ENCODE results near the gene ZNF791. TPM values are rescaled to one million over a fixed set of nuclear protein-coding genes. Genes with fewer than 3 reads are reported as not detected.
"Not testable (repeated sequence)": the region's sequence is repeated elsewhere in the genome, so short reads cannot be mapped to it uniquely, and the experiment has no call there.

ZNF791 gene
- 22.9 and 26.0 TPM in 2 replicates for total RNA-seq (2021)
- Bru-seq, nascent RNA = percentile 76 among the genes with signal in this experiment
- BruChase-seq, experiment 1, labeled RNA remaining after a 2-hour chase = percentile 86 among the genes with signal in this experiment
- BruChase-seq, experiment 2, labeled RNA remaining after a 6-hour chase = percentile 82 among the genes with signal in this experiment
- long read RNA-seq, full-length matches to known transcripts = 21 of 28 reads
- long read RNA-seq, partial matches to known transcripts = 0 of 28 reads
- long read RNA-seq, other reads (novel, unspliced or antisense) = 7 of 28 reads

GRCh38 chr19:12610540-12611360 lies at the start of gene ZNF791, which contains the start of gene ZNF490:
Gene ZNF791, plus strand, starts transcription at chr19:12610920. Its CDS starts 160 bp downstream, at chr19:12611080.
Gene ZNF490, minus strand, starts transcription at chr19:12610813. Its CDS starts 133 bp downstream, at chr19:12610680.
- intact Hi-C loops (cut with micrococcal nuclease; ENCODE audit: unreplicated experiment) = no loop called here
- POLR2A ChIA-PET (ENCODE audit: low non-redundant PET) = no interaction called here
- BruUV-seq (replicated peaks) = no TSS peak
- peak within 1 kb of the TSS; percentile 94 for H3K27ac ChIP-seq (ENCODE audit: low read depth, low read length, poor library complexity, severe bottlenecking)
- H3K36me3 ChIP-seq (ENCODE audit: insufficient read depth, low read length, poor library complexity, severe bottlenecking) = peaks cover 25% of the 10 kb centered on the region
- no peak for TF ChIP-seq EZH2 (IDR thresholded peaks at IDR 0.05; ENCODE audit: borderline replicate concordance, low read depth, low read length, poor library complexity, severe bottlenecking)
- TF ChIP-seq, protein P1, sequence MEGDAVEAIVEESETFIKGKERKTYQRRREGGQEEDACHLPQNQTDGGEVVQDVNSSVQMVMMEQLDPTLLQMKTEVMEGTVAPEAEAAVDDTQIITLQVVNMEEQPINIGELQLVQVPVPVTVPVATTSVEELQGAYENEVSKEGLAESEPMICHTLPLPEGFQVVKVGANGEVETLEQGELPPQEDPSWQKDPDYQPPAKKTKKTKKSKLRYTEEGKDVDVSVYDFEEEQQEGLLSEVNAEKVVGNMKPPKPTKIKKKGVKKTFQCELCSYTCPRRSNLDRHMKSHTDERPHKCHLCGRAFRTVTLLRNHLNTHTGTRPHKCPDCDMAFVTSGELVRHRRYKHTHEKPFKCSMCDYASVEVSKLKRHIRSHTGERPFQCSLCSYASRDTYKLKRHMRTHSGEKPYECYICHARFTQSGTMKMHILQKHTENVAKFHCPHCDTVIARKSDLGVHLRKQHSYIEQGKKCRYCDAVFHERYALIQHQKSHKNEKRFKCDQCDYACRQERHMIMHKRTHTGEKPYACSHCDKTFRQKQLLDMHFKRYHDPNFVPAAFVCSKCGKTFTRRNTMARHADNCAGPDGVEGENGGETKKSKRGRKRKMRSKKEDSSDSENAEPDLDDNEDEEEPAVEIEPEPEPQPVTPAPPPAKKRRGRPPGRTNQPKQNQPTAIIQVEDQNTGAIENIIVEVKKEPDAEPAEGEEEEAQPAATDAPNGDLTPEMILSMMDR (conservative IDR thresholded peaks at IDR 0.05; ENCODE audit: low read depth, low read length) = 0 out of 2 replicates have a peak, but pooled peaks have one; percentile 25
- peak; percentile 99 for DNase-seq (ENCODE audit: low spot score)
- no peaks in the 10 kb centered on the region for H3K9me3 ChIP-seq (ENCODE audit: low read depth, low read length, poor library complexity, severe bottlenecking)
- peak within 1 kb of the TSS; percentile 93 for H3K4me3 ChIP-seq (ENCODE audit: low read depth, low read length, poor library complexity, severe bottlenecking)
- H3K4me1 ChIP-seq (ENCODE audit: insufficient read depth, low read length, poor library complexity, severe bottlenecking) = no peaks in the 10 kb centered on the region
- no peaks in the 10 kb centered on the region for H3K27me3 ChIP-seq (replicated peaks; ENCODE audit: insufficient read depth, low read depth, low read length, poor library complexity)
- CTCF ChIA-PET = interaction anchor here (0.5 to 1.4 kb wide), 3 partner anchors 185 to 551 kb away, joined by 3 to 4 read pairs (median 4); no protein-coding TSS in a partner anchor

GRCh38 chr19:12564016-12564664 lies 46.6 kb upstream of the ZNF791 start:
- Histone ChIP-seq H3K4me1 (ENCODE audit: insufficient read depth, low read length, poor library complexity, severe bottlenecking) (no peaks in the 10 kb centered on the region), H3K36me3 (ENCODE audit: insufficient read depth, low read length, poor library complexity, severe bottlenecking) (no peaks in the 10 kb centered on the region), H3K9me3 (ENCODE audit: low read depth, low read length, poor library complexity, severe bottlenecking) (no peaks in the 10 kb centered on the region), H3K4me3 (ENCODE audit: low read depth, low read length, poor library complexity, severe bottlenecking) (no peak overlapping the region), H3K27me3 (replicated peaks; ENCODE audit: insufficient read depth, low read depth, low read length, poor library complexity) (no peaks in the 10 kb centered on the region), H3K27ac (ENCODE audit: low read depth, low read length, poor library complexity, severe bottlenecking) (no peak overlapping the region)
- intact Hi-C loops (cut with micrococcal nuclease; ENCODE audit: unreplicated experiment) = loop anchor here (1.0 kb wide), 2 partner anchors 108 to 112 kb away; no protein-coding TSS in a partner anchor
- POLR2A ChIA-PET (ENCODE audit: low non-redundant PET) = interaction anchor here (0.7 kb wide), 1 partner anchor 14 kb away, joined by 8 read pairs; no protein-coding TSS in a partner anchor
- peak; percentile 89 for DNase-seq (ENCODE audit: low spot score)
- CTCF ChIA-PET = interaction anchor here (0.6 to 0.8 kb wide), 3 partner anchors 40 to 374 kb away, joined by 3 to 4 read pairs (median 3); no protein-coding TSS in a partner anchor
- TF ChIP-seq, protein P1 (conservative IDR thresholded peaks at IDR 0.05; ENCODE audit: low read depth, low read length) = peak; percentile 99
- TF ChIP-seq EZH2 (IDR thresholded peaks at IDR 0.05; ENCODE audit: borderline replicate concordance, low read depth, low read length, poor library complexity, severe bottlenecking) = no peak
- BruUV-seq (replicated peaks) = no TSS peak

GRCh38 chr19:12566380-12566779 lies 44.3 kb upstream of the ZNF791 start:
- H3K4me3 ChIP-seq (ENCODE audit: low read depth, low read length, poor library complexity, severe bottlenecking); POLR2A ChIA-PET (ENCODE audit: low non-redundant PET): not testable (repeated sequence)

More at GRCh38 chr19:12566380-12566779, 44.3 kb upstream of the ZNF791 start:
- DNase-seq (ENCODE audit: low spot score); H3K4me1 ChIP-seq (ENCODE audit: insufficient read depth, low read length, poor library complexity, severe bottlenecking); intact Hi-C loops (cut with micrococcal nuclease; ENCODE audit: unreplicated experiment); BruUV-seq (replicated peaks); H3K9me3 ChIP-seq (ENCODE audit: low read depth, low read length, poor library complexity, severe bottlenecking); H3K27ac ChIP-seq (ENCODE audit: low read depth, low read length, poor library complexity, severe bottlenecking); H3K27me3 ChIP-seq (replicated peaks; ENCODE audit: insufficient read depth, low read depth, low read length, poor library complexity); H3K36me3 ChIP-seq (ENCODE audit: insufficient read depth, low read length, poor library complexity, severe bottlenecking); CTCF ChIA-PET: not testable (repeated sequence)

Data from A673 (cell line).